Amniotic epithelial cell (primary cell): Measurements from ENCODE around the gene DNAJC2.
"Not testable (repeated sequence)": the region's sequence is repeated elsewhere in the genome, so short reads cannot be mapped to it uniquely, and the experiment has no call there.

Experiments
- DNase-seq: peaks from one replicate; pipeline ENCODE4 v3.0.0-alpha.2; 2010; ENCODE audit warnings: low read depth

The DNAJC2 gene

GRCh38 chr7:103264054-103264453 is 80.5 kb downstream of the DNAJC2 start:
- not testable (repeated sequence) for DNase-seq
